Measurements from ENCODE around the gene SLC35B1.
A peak's percentile ranks its signal among the peaks of the same experiment; 100 is the strongest.

The SLC35B1 gene

DNA sequence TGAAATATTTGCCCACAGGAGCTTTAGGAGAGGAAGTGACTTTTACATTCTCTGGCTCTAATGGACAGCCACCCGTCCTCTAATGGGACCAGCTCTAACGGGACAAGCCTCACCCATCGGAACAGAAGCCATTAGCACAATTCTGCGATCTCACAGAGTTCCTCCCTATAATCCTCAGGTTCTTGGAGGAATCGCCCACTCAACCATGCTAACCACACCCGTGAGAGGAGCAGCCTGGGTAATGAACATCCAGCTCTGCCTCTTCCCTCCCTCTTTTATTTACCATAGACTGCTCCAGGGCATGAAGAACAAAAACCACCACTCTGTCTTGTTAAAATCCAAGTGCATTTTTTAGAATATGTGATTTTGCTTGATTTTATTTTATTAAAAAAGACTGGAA, 6.8 kb downstream of the SLC35B1 start:
- no peak for DNase-seq (ENCODE audit: extremely low read depth in 1 of 2, low read depth in 1 of 2)

DNA sequence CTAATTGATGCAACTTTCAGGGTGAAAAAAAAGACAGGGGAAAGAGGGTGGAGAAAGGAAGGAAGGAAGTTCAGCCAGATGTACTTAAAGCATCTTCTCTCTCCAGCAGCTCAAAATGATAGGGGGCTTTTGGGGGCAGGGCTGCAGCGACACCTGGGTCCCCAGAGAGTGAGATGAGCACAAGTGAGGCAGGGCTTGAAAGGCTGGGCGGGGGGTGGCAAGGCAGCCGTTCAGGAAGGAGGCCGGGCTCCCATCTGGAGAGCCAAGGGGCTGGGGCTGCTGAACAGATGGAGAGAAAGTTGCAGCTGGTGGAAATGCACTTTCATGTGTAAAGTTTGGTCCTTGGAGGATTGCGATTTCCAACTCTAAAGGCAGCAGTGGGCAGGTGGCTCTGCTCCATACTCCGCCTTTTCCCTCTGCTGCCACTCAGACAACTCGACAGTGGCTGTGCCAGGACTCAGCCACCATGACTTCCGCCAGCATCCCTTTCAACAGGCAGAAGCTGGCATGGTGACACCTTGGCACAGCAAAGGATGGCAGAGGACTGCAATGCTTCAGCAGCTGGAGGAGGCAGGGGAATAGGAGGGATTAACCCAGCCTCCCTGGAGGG, 7.7 kb downstream of the SLC35B1 start:
- DNase-seq (ENCODE audit: extremely low read depth in 1 of 2, low read depth in 1 of 2), result no peak

DNA sequence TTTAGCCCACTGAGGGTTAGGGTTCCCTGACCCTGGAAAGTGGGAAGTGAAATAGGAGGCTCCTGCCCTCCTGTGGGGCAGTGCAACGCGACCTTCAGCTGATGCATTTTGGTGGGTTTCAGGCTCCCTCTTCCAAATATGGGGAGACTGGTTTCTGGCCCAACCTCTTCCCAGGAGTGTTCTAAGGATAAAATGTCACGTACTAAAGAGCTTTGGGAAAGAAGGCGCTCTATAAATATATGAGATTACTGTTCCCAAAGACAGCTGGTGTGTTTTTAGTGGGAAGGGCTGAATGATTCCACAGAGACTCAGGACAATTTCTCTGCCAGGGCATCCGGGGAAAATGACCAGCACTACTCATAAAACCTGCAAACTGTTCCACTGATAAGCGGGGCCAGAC, 9.8 kb downstream of the SLC35B1 start:
- no peak for DNase-seq (ENCODE audit: extremely low read depth in 1 of 2, low read depth in 1 of 2)

DNA sequence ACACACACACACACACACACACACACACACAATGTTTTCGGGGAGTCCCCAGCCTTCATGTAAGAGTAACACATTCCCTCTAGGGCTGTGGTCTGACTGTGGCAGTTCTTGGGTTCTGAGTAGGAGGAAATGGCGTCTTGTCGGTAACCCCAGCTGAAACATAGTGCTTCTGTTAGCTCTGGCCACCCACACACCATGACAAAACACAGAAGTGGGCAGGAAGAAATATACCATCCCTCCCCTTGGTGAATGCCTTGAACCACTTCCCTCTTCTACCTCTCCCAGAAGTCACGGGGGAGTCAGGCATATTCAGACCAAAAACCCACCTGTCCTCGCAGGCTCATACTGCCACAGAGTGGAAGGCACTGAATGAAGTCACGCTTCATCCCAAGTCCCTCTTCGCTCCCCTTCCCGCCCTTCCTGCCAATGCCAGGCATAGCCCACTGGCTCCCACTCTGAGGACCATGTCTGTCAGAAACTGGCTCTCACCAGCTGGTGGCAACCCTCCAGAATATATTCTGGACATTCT, 11.5 kb downstream of the SLC35B1 start:
- peak; percentile 30 to 42 for DNase-seq (ENCODE audit: extremely low read depth in 1 of 2, low read depth in 1 of 2)

DNA sequence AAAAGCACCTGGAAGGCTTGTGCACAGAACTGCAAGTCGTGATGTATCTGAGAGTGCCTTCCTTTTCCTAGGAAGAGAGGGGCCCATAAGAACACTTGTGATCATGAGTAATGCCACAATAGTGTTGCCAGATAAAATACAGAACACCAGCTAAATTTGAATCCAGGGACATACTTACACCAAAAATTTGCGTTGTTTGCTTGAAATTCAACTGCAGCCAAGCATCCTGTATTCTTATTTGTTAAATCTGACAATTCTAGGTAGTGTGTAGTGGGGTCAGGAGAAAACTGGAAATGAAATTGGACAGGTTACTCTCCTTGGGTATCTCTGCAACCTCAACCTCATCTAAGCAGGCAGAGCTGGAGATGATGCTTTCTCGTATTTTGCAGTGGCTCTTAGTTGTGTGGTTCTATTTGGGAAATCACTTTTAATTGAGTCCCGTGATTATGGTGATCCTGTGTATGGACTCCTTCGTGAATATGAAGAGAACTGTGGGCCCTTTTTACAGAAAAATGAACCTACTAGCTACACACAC, 12.0 kb downstream of the SLC35B1 start:
- no peak for DNase-seq (ENCODE audit: extremely low read depth in 1 of 2, low read depth in 1 of 2)

DNA sequence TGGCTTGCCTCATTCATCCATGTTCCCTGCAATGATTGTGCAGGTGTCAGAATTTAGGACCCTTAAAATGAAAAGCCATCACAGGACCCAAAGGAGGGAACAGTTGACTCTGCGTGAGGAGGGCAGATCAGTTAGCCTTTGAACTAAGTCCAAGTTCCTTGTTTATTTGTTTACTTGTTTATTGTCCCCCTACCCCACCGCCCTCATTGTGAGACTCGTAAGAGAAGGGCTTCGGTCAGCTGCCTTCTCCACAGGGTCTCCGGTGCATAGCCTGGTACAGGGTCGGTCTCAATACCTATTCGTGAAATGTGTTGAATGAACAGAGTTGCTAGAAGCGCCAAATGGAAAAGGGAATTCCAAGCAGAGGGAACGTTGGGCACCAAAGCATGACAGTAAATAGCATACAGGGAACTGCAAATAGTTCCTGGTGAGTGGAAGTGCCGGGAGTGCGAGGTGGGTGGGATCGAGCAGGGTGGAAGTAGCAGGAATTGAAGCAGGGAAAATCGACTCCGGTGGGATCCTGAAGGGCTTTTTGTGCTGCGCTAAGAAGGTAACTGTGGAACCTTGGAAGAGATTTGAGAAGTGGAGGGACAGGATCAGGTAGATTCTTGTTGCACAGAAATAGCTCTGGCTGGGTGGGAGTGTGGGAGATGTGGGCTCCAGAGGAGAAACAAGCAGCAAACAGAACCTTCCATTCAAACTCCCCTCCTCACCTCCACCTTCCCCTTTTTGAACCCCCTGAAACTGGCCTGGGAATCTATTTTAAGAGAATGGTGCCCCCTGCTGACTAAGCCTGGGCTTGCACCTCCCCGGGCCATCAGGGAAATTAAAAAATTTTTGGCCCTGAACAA, 12.7 kb downstream of the SLC35B1 start:
- DNase-seq (ENCODE audit: extremely low read depth in 1 of 2, low read depth in 1 of 2), result peak; percentile 37 to 49

DNA sequence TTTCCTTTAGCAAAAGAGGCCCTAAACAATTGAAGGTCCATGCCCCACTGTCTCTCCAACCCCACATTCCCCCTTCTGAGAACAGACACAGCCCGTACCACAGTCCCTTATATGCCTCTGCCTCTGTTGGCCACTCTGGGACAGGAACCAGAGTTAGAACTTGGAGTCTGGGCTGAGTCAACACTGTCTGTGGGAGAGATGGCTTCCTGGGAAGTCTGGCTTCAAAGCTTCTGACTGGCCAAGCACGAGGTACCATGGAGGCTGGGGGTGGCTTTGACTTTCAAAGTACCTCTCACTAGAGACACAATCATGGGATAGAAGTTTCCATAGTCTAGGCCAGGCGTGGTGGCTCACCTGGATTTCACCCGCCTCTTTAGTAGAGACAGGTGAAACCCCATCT, 15.0 kb downstream of the SLC35B1 start:
- no peak for DNase-seq (ENCODE audit: extremely low read depth in 1 of 2, low read depth in 1 of 2)

DNA sequence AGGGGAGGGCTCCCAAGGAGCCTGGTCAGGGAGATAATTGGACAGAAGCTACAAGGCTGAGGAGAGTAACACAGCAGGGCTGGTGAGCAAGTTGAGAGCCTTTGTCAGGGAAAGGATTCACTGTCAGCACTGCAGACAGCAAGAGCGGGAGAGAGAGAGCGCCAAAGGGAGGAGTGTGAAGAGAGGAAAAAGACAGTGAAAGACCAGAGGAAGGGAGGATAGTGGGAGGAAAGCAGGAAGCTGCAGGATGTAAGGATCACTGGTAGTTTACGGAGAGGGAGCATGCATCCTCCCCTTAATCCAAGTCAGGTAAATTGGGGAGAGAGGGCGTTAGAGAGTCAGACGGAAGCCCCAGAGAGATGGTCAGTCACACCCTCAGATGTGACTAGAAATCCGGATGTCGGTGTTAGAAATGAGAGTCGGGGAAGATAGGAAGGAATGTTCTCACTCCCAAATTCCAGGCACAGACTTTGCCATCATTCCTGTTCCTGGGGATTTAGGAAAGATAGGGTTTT, 16.0 kb downstream of the SLC35B1 start:
- DNase-seq (ENCODE audit: extremely low read depth in 1 of 2, low read depth in 1 of 2), result no peak

DNA sequence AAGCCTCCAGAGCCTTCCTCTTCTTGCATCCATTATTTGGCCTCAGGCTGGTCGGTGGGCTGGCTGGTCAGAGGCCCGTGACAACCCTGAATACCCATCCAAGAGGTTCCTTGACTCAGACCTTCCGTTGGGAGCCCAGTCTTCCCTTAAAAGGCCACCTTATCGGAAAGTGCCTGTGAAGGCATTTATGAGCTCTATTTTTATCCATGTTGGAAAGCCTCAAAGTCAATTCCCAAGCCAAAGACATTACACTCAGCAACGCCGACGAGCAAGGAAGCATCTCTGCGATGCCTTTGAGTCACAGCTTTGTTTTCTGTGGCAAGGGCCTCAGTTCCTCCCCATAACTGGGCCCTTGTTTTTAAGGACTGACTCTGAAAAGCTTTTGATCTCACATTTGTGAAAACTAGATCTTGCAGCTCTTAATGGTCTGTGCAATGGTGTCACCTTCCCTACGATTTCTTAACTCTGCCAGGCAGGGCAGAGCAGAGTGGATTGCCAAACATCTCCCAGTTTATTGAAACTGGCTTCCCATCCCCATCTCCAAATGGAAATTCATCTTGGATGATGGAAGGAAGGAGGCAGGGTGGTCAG, 16.6 kb downstream of the SLC35B1 start:
- DNase-seq (ENCODE audit: extremely low read depth in 1 of 2, low read depth in 1 of 2), result no peak

DNA sequence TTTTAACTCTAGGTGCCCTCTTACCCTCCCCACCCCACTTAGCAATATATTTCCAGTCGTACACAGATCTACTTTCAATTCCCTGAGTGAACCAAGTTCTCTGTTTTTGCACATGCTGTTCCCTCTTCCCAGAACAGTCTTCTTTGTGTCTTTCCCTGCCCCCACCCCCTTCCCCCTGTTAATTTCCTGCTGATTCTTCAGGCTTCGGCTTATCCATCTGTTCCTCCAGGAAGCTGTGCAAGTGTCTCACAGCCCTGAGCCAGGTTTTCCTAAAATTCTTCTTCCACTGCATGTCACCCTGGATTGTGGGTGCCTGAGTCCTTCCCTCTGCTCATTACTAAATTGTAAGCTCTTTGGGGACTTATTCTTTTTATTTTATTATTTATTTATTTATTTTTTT, 17.5 kb downstream of the SLC35B1 start:
- no peak for DNase-seq (ENCODE audit: extremely low read depth in 1 of 2, low read depth in 1 of 2)

DNA sequence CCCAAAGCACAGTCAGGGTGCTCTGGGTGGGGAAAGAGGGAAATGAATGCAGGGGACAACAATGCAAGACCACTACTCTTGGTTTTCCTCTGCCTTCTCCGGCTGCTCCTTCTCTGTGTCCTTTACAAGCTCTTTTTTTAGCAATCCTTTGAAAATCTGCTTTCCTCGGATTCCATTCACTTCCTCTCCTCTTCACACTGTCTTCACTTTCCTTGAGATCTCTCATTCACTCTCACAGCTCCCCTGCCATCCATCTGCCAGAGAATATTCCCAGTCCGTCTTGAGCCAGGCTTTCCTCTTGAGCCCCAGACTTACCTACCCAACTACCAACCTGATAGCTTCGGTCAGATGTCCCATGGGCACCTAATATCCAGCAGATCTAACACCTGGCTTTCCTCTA, 18.9 kb downstream of the SLC35B1 start:
- no peak for DNase-seq (ENCODE audit: extremely low read depth in 1 of 2, low read depth in 1 of 2)

DNA sequence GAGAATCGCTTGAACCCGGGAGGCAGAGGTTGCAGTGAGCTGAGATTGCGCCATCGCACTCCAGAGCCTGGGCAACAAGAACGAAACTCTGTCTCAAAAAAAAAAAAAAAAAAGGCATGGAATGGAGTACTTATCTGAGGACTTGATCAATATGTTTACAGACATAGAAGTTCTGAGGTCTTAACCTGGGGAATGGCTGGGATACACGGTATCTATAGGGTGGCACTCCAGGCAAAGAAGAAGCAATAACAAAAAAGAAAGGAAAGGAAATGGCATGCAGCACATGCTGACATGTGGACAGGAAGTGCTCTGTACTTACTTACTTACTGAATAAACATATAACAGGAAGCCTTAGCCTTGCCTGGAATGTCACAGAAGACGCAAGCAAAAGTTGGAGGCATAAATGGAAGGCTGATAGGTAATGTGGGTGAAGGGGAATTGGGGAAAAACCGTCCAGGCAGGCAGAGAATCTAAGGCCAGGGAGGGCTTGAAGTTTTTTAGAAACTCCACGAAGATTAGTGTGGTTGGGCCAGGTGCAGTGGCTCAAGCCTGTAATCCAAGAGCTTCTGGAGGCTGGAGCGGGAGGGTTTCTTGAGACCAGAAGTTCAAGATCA, 19.8 kb downstream of the SLC35B1 start:
- no peak for DNase-seq (ENCODE audit: extremely low read depth in 1 of 2, low read depth in 1 of 2)

DNA sequence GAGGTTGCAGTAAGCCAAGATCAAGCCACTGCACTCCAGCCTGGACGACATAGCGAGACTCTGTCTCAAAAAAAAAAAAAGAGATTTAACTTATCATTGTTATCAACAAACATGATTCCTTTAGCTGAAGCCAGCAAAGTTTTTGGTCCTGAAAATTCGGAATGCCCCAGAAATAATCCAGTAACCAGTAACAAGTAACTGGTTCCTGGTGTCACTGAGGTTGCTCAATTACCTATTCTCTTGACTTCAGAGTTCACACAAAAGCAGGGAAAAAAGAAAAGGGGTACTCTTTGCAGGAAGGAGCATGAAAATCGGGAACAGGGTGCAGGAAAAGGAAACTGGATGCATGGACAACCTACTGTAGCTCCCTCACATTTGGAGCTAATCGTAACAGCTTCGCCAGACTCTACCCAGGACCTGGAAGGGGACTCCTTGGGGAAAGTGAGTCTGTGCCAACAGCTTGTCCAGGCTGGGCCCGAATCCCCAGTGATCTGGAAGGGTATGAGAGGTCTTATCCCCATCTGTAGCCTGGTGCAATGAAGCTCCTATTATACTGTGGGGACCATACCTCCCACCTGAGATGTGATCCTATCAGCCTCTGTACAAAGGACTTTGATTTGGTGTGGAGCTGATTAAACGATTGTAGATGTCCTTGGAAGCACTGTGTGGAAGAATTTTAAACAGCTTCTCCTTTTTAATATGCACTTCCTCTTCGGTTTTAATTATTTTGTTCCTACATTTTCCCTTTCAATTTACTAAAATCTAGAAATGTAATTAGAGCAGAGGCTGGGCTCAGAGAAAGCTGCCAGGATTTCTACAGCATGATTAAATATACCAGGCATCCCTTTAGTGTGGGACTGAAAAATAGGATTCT, 26.4 kb downstream of the SLC35B1 start:
- no peak for DNase-seq (ENCODE audit: extremely low read depth in 1 of 2, low read depth in 1 of 2)

DNA sequence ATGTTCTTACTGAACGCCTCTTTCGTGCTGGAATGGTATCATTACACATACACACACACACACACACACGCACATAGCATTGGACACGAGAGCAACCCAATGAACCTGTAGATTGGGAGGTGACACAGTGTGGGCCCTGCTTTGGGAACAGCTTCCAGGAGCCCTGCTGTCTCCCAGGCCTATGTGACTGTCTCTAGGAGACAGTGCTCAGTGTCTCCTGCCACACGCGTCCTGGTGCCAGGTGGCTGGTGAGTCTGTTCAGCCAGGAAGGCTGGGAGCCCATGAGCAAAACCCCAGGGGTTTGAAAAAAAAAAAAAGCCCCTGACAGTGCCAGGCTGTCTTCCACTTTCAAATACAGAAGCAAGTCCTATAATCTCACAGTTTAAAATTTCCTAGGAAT, 27.4 kb downstream of the SLC35B1 start:
- DNase-seq (ENCODE audit: extremely low read depth in 1 of 2, low read depth in 1 of 2), result no peak

DNA sequence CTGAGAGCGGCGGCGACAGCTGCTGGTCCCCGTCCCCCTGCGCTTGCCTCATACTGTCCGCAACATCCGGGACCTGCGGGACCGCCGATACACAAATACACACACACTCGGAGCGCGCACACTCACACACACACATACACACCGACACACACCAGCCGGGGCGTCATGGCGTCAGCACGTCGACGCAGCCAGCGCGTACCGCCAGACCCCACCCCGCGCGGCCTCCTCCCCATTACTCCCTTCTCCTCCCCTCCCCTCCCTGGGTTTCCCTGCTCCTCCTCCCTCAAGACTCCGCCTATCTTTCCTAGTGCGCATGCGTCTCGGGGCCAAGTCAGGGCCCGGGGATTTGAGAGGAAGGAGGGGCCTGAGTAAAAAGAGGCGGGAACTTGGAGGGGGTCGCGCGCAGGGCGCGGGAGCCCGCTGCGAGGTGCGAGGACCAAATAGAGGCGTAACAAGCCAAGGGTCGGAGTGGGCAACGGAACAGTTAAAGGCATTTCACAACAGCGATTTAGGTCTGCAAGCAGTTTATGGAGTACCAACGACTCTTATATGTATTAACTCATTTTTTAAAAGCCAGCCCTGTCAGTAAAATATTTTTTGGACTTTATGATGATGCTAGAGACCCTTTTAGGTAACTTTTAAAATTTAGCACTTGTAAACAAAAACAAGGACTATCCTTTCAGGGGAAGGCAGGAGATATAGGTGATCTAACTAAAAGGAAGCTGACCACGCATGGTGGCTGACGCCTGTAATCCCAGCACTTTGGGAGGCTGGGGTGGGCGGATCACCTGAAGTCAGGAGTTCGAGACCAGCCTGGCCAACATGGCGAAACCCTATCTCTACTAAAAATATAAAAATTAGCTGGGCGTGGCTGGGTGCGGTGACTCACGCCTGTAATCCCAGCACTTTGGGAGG, 29.6 kb downstream of the SLC35B1 start, which contains the start of gene SPOP:
TSS of gene SPOP (minus strand) at position 165 of the 915 bp plus-strand sequence. CDS start 55,287 bp downstream, outside the sequence.
- DNase-seq (ENCODE audit: extremely low read depth in 1 of 2, low read depth in 1 of 2), result peak; percentile 97 to 98

DNA sequence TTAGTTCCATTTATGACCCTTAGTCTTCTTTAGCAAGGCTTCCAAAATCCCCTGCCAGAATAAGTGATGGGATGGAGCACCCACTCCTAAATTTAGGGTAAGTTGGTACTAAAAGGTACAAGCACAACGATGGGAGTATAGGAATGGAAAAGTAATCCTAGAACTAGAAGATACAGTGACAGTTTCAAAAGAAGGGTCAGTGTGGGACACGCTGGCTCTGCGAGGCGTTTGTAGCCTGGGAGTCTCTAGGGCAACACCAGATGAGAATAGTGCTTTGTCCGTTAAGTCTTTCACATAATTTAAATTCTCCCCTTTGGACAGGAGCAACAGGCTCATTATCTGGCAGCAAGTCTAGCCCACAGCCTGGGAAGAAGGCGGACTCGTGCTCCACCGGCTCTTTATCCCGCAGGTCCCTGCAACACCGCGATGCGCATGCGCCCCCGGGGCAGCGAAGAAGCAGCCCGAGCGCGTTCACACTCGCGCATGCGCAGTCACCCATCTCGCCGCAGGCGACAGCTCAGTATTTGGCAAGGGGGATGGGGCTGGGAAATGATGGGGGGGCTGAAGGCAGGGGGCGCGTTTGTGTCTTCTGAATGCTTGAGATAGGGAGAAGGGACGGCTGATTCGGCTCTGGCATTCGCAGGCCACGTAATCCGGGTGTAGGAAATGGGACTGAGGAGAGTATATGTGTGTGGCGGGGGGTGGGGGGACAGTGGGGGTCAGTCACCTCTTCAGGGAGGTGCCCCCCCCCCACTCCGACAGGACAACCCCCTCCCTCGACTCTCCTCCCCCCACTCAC, 30.4 kb downstream of the SLC35B1 start:
- DNase-seq (ENCODE audit: extremely low read depth in 1 of 2, low read depth in 1 of 2), result peak; percentile 90 to 97

DNA sequence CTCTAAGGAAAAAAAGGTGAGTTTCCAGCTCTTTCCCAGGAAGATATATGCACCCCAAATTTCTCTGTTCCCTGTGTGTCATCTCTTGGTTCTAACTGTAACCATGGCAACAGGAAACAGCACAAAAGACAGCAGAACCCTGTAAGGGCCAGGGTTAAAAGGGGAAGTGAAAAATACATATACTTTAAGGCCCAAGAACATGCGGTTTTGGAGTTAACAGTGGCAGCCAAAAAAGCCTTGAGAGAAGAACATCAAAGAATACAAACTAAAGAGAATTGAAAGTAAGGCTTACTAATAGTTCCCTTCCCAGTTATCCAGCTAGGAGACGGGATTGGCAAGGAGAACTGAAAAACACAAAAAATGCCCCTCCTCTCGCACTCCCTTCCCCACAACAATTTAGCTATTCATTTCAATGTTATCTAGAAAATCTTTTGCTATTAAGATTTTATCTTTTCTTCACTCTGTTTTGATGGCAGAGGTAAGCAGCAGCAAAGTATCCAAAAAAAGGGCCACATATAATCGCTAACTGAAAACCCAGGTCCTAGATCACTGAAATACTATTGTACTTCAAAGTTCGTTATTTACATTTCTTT, 31.4 kb downstream of the SLC35B1 start:
- DNase-seq (ENCODE audit: extremely low read depth in 1 of 2, low read depth in 1 of 2), result no peak

DNA sequence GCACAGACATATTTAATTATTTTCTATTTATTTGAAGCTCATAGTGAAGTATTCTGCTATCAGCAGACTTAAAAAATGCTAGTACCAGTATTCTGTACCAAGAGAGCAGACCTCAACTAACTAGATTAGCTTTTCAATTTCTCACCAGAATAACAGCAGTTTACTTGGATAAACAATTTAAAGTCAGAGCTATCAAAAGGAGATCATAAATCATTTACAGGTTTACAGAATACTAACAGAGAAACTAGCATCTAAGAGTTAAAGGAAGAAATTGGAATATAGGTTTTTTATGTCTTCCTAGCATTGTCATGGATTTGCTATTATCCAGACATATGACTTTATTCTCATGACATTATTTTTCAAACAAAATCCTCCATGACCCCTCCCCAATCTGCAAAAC, 33.3 kb downstream of the SLC35B1 start:
- DNase-seq (ENCODE audit: extremely low read depth in 1 of 2, low read depth in 1 of 2), result no peak

All from activated CD8-positive, alpha-beta memory T cell treated with anti-CD3 and anti-CD28 coated beads for 1 hour (primary cell).